Stimulated activated CD4-positive, alpha-beta T cell treated with anti-CD3 and anti-CD28 coated beads, Interleukin-12 subunit alpha, Interleukin-12 subunit beta, amount 100 ng/mL, for 24 hours (primary cell): ENCODE results near the gene GCC1.
A peak's percentile ranks its signal among the peaks of the same experiment; 100 is the strongest.

Experiments used
- DNase-seq, 2 experiments: peaks; one replicate each; pipeline ENCODE4 v3.0.0-alpha.2; 2020; ENCODE audit warnings: low read depth in 2 of 2

GCC1 gene

DNA sequence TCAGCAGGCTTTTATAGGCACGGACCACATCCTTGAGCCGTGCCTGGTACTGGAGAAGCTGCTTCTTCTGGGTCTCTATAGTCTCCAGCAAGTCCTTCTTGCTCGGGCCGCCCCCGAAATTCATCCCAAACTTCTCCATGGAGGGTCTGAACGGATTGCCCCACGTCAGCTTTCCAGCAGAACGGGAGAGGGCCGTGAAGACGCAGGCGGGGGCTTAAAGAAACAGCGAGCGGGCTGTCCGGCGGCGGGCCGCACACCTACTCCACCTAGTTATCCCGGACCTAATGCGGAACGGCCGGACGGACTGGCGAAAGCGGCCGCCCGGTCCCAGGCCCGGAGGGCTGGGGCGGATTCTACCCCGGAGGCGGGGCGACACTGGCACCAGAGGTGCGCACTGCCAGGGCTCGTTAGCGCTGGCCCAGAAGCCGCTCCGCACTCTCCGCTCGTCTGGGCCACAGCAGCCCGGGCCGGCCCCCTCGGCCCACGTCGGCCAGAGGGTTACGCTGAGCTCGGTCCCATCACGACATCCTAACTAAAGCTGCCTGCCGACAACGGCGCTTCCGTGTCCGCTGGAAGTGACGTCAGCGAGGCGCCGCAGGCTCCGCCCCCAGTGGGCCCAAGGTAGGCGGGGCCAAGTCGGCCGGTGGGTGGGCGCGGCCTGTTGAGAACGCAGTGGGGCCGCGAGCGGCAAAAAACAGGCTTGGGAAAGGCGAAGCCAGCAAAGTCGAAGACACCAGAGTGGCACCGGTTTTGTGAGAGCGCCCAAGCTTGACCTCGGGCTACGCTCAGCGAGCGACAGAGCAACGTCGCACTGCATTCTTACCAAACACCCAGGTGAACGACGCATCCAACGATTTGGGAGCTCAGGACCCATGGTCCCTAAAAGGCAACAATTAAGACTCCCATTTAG, at the start of gene GCC1:
Gene GCC1, minus strand, starts transcription at position 553 of the 910 bp plus-strand sequence. Its CDS starts 414 bp downstream, at position 139.
- DNase-seq: peak; percentile 90 to 92

DNA sequence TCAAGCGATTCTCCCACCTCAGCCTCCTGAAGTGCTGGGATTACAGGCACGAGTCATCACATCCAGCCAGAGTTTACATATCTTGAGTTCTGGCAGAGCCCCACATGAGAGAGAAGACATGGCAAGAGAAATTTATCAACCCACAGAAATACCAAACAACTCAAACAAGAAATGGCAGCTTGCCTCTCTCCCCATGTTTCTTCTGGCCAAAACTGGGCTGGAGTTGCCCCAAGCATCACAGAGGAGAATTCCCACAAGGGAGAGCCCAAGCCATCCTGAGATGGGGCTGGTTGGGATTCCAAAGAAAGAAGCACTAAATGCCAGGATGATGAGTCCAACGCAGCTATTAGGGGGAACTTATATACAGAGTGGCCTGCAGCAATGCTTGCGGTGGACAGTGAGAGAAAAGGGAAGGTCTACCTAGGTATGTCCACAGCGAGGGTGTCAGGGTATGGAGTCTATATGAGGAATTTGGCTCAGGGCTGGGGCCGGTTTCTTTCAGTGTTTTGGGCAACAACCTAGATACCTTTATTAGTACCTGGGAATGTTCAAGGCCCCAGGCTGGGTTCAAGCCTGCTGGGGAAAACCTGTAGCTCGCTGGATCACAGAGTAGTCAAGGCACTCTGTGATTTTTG, 47.0 kb upstream of the GCC1 start:
- DNase-seq: no peak

DNA sequence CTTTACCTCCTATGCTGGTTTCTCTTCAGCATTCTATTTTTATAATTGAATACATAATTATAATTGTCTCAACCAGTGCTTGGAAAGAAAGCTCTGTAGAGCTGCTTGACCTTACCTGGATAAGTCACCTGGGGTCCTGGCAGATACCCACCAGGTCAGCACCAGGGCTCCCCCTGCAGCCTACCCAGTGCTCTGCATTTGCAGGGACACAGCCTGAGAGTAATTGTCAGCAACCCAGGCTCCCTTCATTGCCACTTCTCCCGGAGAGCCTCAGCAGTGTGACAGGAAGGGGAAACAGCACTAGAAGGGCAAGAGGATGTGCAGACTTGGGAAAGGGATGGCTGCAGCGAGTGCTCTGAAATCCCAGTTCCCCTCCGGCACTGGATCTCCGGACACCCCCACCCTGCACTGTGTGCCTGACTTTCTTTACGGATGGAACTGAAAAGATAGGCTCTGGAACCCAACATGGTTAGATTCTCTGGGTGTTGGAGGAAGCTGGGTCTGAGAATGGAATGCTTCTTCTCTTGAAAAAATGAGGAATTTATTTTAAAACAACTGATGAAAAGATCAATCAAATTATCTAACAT, 44.0 kb upstream of the GCC1 start:
- DNase-seq: no peak

DNA sequence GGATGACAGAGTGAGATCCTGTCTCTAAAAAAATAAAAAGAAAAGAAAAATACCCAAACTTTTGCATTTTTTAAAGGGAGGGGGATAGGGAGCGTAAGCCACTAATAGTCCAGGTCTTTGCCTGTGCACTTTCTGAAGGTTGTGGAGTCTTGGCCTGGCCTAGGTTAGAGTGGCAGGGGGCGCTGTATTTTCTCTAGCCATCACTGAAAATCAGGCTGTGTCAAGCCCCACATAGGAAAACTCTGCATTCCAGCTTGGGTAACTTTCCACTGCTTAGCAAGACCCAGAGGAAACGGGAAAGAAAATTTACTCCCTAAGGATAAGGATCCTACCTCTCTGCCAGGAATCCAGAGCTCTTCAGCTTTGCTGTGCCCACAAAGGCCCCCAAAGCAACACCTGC, 43.0 kb upstream of the GCC1 start:
- no peak for DNase-seq

GRCh38 chr7:127625331-127625730, 39.9 kb upstream of the GCC1 start:
- no peak for DNase-seq

DNA sequence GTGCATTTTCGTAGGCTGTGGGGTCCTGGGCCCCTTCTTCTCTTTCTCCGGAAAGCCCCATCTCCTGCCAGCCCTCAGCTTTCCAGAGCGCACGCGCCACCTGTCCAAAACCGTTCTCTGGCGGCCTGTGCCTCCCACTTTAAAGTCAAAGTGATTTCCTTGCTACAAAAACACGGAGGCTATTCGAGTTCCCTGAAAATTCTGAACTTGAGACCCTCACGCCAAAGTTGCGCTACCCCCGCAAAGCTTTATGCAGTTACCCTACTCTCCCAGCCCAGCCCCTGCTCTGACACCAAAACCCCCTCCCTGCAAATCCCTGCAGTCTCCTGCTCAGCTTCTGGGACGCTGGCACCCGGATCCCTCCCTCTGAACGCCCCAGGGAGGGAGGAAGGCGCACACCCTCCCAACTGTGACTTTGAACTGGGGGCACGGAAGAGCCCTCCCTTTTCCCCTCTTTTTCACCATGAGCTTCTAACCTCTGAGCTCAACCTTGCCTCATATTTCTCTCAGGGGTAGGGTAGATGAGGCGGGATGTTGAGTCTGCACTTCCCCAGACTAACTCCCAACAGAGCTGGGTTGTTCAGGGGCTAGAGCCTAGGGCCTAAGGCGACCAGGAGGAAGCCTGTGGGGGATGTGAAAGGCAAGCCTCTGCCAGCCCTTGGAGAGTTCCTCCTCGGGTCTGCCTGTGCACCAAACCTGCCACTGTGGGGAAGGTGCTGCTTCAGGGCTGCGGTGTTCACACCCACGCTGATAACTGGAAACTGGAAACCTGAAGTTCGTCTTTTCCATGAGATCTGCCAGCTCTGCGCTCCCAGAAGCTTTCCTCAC, 35.2 kb upstream of the GCC1 start:
- DNase-seq: no peak

DNA sequence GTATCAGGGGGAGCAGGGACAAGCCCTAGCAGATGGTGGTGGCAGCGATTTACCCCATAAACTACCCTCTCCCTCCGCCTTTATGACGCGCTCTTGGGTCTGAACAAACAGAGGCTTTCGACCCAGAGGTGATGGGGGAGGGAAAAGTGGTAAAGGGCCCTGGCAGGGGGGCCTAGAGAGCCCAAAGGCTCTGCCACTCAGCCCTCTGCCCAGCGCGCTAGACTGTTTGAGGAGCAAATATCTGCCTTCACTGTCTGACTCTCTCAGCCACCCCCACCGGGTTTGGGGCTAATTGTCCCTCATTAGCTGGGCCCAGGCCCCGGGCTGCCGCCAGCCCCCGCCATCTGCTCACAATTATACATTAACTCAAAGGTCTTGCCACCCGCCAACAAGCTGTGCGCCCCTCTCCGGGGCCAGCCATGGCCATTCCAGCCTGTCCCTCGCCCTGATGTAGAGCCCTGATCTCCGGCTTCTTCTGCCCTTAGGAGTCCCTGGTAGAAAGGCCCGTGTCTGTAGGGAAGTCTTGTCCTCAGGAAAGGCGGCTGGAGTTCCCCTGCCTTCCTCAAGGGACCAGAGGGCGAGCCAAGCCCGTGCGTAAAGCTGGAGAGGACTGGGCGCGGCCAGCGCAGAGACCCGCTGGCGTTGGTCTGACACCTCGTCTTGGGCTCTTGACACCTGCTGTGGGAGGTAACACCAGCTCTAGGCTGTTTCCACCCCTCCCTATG, 34.4 kb upstream of the GCC1 start:
- DNase-seq: no peak

- DNase-seq: no peak
Measured at GRCh38 chr7:127618775-127619174, 33.4 kb upstream of the GCC1 start.

DNA sequence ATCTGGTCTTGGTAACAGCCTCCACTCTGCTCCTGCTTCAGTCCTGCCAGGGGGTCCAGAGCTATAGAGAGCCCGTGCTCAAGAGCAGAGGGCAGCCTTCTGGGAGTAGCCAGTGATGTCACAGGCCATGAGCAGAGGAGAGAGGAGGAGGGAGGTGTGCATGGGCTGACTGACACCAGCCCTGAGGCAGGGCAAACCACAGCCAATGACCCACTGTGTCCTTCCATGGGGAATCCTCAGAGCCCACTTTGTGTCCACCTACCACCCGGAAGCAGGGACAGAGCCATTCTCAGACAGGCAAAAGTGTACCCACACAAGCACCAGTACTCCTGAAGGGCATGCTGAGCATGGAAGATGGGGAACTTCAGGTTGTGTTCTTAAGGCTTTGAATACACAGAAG, 32.6 kb upstream of the GCC1 start, which contains the start of gene PAX4:
Gene PAX4, minus strand, starts transcription at position 101 of the 400 bp plus-strand sequence. CDS start 2,214 bp downstream, outside the sequence.
- DNase-seq: no peak

- DNase-seq: no peak
Measured at GRCh38 chr7:127616724-127617123, 31.3 kb upstream of the GCC1 start.

DNA sequence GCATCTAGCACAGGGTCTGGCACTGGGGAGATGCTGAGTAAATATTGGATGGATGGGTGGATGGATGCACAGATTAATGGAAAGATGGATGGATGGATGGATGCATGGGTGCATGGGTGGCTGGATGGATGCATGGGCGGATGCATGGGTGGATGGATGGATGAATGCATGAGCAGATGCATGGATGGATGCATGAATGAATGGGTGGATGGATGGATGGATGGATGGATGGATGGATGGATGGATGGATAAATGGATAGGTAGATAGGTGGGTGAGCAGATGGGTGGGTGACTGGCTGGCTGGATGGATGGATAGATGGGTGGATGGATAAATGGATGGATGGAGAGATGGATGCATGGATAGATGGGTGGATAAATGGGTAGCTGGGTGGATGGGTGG, 26.9 kb upstream of the GCC1 start:
- DNase-seq: no peak

- no peak for DNase-seq
Measured at GRCh38 chr7:127609297-127609696, 23.9 kb upstream of the GCC1 start.

GRCh38 chr7:127608446-127608845, 23.1 kb upstream of the GCC1 start:
- DNase-seq: no peak

GRCh38 chr7:127600885-127601284, 15.5 kb upstream of the GCC1 start:
- no peak for DNase-seq

- DNase-seq: no peak
Measured at GRCh38 chr7:127598318-127598717, 12.9 kb upstream of the GCC1 start.

DNA sequence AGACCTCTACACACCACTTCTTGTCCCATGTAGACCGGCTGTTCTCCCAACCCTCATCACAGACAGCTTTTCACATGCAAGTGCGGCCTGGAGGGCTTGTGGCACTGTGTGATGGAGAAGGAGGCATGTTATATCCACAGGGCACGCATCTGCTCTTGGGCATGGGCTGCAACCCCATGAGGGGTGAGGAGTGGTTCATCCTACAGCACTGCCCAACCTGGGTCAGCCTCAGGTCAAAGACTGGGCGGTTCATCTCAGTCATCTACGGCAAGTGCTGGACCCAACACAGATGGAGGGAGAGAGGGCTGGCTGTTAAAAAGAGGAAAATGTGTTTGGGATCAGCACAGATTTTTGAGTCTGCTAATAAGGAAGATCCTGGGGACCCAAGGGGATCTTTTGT, 10.3 kb upstream of the GCC1 start:
- DNase-seq: no peak

GRCh38 chr7:127594490-127594889, 9.1 kb upstream of the GCC1 start:
- DNase-seq: no peak

GRCh38 chr7:127592550-127592949, 7.2 kb upstream of the GCC1 start:
- no peak for DNase-seq

- DNase-seq: no peak
Measured at GRCh38 chr7:127591591-127591990, 6.2 kb upstream of the GCC1 start.

- no peak for DNase-seq
Measured at GRCh38 chr7:127591189-127591588, 5.8 kb upstream of the GCC1 start.

DNA sequence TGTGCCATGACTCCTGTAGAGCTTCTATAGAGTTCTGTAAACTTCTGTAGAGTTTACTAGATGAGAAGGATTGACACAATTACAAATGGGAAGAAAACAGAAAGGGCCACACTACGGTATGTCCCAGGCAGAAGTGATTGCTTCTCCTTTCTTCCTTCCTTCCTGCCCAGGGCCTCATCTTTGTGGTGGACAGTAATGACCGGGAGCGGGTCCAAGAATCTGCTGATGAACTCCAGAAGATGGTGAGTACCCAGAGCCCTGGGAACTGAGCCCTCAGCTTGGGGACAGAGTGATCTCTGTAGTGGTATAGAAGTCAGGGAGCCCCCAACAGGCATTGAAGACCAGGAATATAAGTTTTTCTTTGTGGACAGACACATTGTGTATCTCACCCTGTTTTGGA, 4.5 kb upstream of the GCC1 start:
- no peak for DNase-seq
